ENCODE measurements around the gene TFCP2L1. TPM values are rescaled to one million over a fixed set of nuclear protein-coding genes. Genes with fewer than 3 reads are reported as not detected.

Gene TFCP2L1
- total RNA-seq, 2 donors from 2014 or later: 54.2 to 103 TPM

DNA sequence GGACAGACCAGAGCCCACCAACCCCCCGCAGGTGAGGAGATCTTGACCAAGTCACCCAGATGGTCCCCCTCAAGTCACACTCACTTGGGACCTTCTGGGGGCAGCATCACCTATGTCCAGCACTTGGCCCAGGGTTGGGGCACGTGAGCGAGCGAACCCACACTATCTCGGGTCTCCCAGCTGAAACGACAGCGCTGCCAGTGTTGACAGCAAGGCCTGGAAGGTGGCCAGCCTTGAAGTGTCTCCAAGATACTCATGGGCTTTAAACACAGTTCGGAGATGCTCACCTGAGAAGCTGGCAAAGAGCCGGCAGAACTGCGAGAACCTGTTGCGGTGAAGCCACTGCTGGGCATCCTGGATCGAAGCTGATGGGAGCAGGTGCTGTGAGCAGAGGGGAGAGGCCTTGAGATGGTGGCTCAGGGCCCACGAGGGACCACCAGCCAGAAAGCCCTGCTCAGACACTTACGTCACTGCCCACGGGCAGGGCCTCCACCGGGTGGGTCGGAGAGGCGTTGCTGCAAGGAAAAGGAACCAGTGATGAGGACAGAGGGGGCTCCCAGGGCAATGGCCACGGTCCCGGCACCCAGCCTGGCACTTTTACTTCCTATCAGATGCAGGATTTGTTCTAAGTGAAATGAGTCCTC lies 47.5 kb downstream of the TFCP2L1 start:
- Histone ChIP-seq H3K9me3 (no peaks in the 10 kb centered on the region), H3K9ac (ENCODE audit: low read depth in 2 of 2, low read length in 2 of 2) (no peak overlapping the region), H3K4me1 (no peaks in the 10 kb centered on the region), H3K36me3 (no peaks in the 10 kb centered on the region), H3K27me3 (no peaks in the 10 kb centered on the region), H3K27ac (no peak overlapping the region), H3K4me3 (no peak overlapping the region)
- TF ChIP-seq CTCF (IDR thresholded peaks at IDR 0.05): no peak
- DNase-seq: no peak
- intact Hi-C loops (cut with DNase I): no loop called here

DNA sequence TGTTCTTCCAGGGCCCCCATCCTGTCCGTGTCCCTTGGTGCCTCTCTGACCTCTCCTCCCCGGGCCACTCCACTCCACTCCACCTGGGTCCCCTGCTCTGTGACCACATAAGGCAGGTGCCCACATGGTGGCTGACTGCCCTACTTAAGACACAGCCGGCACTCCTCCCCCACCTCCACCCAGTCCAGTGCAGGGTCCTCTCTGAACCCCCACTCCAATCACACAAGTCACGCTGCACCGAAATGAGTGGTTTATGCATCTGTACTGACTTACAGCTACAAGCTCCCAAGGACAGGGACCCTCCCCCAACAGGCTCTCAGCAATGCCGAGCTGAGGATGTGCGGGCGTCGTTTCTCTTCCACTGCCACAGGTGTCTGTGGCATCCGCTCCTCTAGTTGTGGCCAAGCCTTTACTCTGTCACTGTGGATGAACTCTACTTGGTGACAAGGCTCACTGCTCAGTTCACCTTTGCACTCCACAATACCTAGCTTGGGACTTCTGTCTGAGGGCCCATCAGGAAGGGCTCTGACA lies 48.3 kb downstream of the TFCP2L1 start:
- TF ChIP-seq CTCF (IDR thresholded peaks at IDR 0.05): no peak
- Histone ChIP-seq H3K27me3 (no peaks in the 10 kb centered on the region), H3K9ac (ENCODE audit: low read depth in 2 of 2, low read length in 2 of 2) (no peak overlapping the region), H3K4me1 (no peaks in the 10 kb centered on the region), H3K36me3 (no peaks in the 10 kb centered on the region), H3K27ac (no peak overlapping the region), H3K9me3 (no peaks in the 10 kb centered on the region), H3K4me3 (no peak overlapping the region)
- intact Hi-C loops (cut with DNase I): no loop called here
- DNase-seq: no peak

GRCh38 chr2:121236101-121236640 lies 48.8 kb downstream of the TFCP2L1 start:
- Histone ChIP-seq H3K36me3 (no peaks in the 10 kb centered on the region), H3K27ac (no peak overlapping the region), H3K9me3 (no peaks in the 10 kb centered on the region), H3K4me1 (no peaks in the 10 kb centered on the region), H3K27me3 (no peaks in the 10 kb centered on the region), H3K9ac (ENCODE audit: low read depth in 2 of 2, low read length in 2 of 2) (no peak overlapping the region), H3K4me3 (no peak overlapping the region)
- no peak for TF ChIP-seq CTCF (IDR thresholded peaks at IDR 0.05)
- DNase-seq: no peak
- intact Hi-C loops (cut with DNase I): no loop called here

GRCh38 chr2:121235542-121235941 lies 49.5 kb downstream of the TFCP2L1 start:
- H3K27ac ChIP-seq: no peak overlapping the region
- H3K9me3 ChIP-seq: no peaks in the 10 kb centered on the region
- no peak overlapping the region for H3K4me3 ChIP-seq
- H3K36me3 ChIP-seq: no peaks in the 10 kb centered on the region
- TF ChIP-seq CTCF (IDR thresholded peaks at IDR 0.05): no peak
- H3K9ac ChIP-seq (ENCODE audit: low read depth in 2 of 2, low read length in 2 of 2): no peak overlapping the region
- no peaks in the 10 kb centered on the region for H3K27me3 ChIP-seq
- DNase-seq: no peak
- intact Hi-C loops (cut with DNase I): no loop called here
- H3K4me1 ChIP-seq: no peaks in the 10 kb centered on the region

DNA sequence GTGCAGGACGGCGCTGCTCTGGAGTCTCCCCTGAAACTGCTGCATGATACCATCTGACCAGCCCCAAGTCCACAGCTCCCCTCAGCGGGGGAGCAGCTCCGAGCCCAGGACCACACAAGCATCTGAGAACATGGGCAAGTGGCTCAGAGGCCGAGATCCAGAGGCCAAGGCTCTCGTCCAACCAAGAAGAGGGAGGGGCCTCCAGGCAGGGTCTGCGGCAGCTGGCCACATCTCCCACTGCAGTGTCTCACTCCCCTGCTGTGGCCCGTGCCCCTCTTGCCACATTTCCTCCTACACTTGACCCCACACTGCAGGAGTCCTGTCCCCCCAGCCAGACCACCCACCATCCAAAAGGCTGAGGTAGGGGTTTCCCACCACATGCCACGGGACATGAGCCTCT lies 50.2 kb downstream of the TFCP2L1 start:
- H3K9me3 ChIP-seq: no peaks in the 10 kb centered on the region
- DNase-seq: no peak
- H3K36me3 ChIP-seq: no peaks in the 10 kb centered on the region

More for the DNA sequence above, 50.2 kb downstream of the TFCP2L1 start:
- H3K9ac ChIP-seq (ENCODE audit: low read depth in 2 of 2, low read length in 2 of 2): no peak overlapping the region
- H3K27ac ChIP-seq: no peak overlapping the region
- TF ChIP-seq CTCF (IDR thresholded peaks at IDR 0.05): no peak
- no peak overlapping the region for H3K4me3 ChIP-seq
- intact Hi-C loops (cut with DNase I): no loop called here
- H3K4me1 ChIP-seq: no peaks in the 10 kb centered on the region
- no peaks in the 10 kb centered on the region for H3K27me3 ChIP-seq
